ENCODE results near the gene LEPR.

GRCh38 chr1:65434255-65434654, 13.8 kb downstream of the LEPR start:
- TF ChIP-seq, protein P1, sequence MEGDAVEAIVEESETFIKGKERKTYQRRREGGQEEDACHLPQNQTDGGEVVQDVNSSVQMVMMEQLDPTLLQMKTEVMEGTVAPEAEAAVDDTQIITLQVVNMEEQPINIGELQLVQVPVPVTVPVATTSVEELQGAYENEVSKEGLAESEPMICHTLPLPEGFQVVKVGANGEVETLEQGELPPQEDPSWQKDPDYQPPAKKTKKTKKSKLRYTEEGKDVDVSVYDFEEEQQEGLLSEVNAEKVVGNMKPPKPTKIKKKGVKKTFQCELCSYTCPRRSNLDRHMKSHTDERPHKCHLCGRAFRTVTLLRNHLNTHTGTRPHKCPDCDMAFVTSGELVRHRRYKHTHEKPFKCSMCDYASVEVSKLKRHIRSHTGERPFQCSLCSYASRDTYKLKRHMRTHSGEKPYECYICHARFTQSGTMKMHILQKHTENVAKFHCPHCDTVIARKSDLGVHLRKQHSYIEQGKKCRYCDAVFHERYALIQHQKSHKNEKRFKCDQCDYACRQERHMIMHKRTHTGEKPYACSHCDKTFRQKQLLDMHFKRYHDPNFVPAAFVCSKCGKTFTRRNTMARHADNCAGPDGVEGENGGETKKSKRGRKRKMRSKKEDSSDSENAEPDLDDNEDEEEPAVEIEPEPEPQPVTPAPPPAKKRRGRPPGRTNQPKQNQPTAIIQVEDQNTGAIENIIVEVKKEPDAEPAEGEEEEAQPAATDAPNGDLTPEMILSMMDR (IDR thresholded peaks at IDR 0.05) = no peak
- TF ChIP-seq POLR2A (IDR thresholded peaks at IDR 0.05) = no peak
